OCI-LY3 (cell line): ENCODE results near the gene BRF1.

Source experiments
- EZH2phosphoT487 ChIP-seq: fragments of 200-600 bp; shearing (Covaris generic); IDR thresholded peaks from 2 replicates; pipeline ENCODE4 v1.6.1; 2018; ENCODE audit warnings: antibody characterized with exemption, mixed run types, low read depth
- TF ChIP-seq, protein P1 (sequence below): fragments of 200-600, 300-600 bp; sonication (generic); IDR thresholded peaks from 2 replicates; pipeline ENCODE4 v1.5.1; 2014; ENCODE audit warnings: antibody characterized with exemption, low read length, low read depth

GRCh38 chr14:105219043-105219612, 81.7 kb downstream of the BRF1 start:
- TF ChIP-seq, protein P1, sequence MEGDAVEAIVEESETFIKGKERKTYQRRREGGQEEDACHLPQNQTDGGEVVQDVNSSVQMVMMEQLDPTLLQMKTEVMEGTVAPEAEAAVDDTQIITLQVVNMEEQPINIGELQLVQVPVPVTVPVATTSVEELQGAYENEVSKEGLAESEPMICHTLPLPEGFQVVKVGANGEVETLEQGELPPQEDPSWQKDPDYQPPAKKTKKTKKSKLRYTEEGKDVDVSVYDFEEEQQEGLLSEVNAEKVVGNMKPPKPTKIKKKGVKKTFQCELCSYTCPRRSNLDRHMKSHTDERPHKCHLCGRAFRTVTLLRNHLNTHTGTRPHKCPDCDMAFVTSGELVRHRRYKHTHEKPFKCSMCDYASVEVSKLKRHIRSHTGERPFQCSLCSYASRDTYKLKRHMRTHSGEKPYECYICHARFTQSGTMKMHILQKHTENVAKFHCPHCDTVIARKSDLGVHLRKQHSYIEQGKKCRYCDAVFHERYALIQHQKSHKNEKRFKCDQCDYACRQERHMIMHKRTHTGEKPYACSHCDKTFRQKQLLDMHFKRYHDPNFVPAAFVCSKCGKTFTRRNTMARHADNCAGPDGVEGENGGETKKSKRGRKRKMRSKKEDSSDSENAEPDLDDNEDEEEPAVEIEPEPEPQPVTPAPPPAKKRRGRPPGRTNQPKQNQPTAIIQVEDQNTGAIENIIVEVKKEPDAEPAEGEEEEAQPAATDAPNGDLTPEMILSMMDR, result no peak
- no peak for TF ChIP-seq EZH2phosphoT487
